Right ventricle myocardium superior (tissue), 1 donor: ENCODE results near the gene APOL3. TPM values are rescaled to one million over a fixed set of nuclear protein-coding genes. Genes with fewer than 3 reads are reported as not detected.
A peak's percentile ranks its signal among the peaks of the same experiment; 100 is the strongest.
"Not testable (repeated sequence)": the region's sequence is repeated elsewhere in the genome, so short reads cannot be mapped to it uniquely, and the experiment has no call there.

Source experiments
- ATAC-seq: fragments of 200-7000 bp; cut with Tn5 transposase; one replicate; pipeline ENCODE4 v1.9.1; 2020; ENCODE audit warnings: mild to moderate bottlenecking; ENCODE audit not compliant: poor library complexity
- DNase-seq: peaks from one replicate; pipeline ENCODE4 v3.0.0-alpha.2; 2020
- intact Hi-C: fragments of 100-400 bp; cut with DNase I; formaldehyde crosslinking; loops from one replicate; pipeline ENCODE4 v1.11.2; 2022
- long read RNA-seq: library from polyadenylated mRNA; unstranded; transcript quantifications from one replicate; pipeline ENCODE4 v2.0.0, GENCODE V29; 2021
- total RNA-seq: library from RNA; stranded (reverse); fragmentation: NEBNext Ultra II Directional; extraction: Animal tissue kit (Norgen Biotek cat#: 25700); gene quantifications from one replicate; pipeline ENCODE4 v1.2.1, GENCODE V29; 2021
- donor health status: DM: no; HTN: yes; CAD: no; lungs with severe emphysema.

APOL3 gene, protein sequence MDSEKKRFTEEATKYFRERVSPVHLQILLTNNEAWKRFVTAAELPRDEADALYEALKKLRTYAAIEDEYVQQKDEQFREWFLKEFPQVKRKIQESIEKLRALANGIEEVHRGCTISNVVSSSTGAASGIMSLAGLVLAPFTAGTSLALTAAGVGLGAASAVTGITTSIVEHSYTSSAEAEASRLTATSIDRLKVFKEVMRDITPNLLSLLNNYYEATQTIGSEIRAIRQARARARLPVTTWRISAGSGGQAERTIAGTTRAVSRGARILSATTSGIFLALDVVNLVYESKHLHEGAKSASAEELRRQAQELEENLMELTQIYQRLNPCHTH
- 25.5 TPM for total RNA-seq
- long read RNA-seq, transcript APOL3-205 (4 exons, 2,214 nt): major isoform, 8 of 14 reads
- long read RNA-seq, partial matches to known transcripts: 1 of 14 reads
- long read RNA-seq, other reads (novel, unspliced or antisense): 2 of 14 reads

DNA sequence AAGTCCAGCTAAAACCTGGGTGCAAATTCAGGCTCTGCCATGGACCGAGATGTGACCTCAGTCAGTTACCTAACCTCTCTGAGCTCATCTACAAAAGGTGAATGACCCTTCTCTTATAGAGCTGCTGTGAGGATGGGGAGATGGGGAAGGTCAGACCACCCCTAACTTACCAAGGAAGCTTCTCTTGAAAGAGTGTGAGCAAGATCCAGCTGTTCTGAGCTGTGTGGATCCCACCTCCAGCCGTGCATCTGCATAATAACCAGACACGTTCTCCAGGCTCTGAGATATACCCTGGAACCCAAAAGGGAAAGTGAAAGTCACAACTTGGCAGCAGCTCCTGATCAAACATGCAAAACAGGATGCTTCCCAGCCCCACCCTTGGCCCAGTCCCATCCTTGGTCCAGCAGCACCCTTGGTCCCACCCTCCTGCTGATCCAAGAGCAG is at the start of gene APOL3:
Gene APOL3, minus strand, starts transcription at position 257 of the 444 bp plus-strand sequence. CDS start 11,700 bp downstream, outside the sequence.
- ATAC-seq: peak; percentile 67
- DNase-seq: peak; percentile 87
- intact Hi-C loops: no loop called here

DNA sequence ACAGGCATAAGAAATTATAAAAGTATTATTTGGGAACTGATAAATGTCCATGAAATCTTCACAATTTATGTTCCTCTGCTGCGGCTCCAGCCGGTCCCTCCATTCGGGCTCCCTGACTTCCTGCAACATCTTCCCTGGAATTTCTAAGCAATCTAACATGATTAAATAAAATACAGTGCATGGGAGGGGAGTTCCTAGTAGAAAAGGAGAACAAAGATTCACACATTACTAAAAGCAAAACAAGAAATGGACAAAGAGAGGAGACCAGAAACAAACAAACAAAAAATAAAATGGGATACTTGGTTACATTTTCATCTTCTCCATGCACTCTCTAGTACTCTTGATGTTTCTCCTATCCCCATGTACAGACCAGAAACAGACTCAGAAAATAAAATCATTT is 49.7 kb upstream of the APOL3 start:
- DNase-seq (no peak), ATAC-seq (no peak)
- intact Hi-C loops: no loop called here

DNA sequence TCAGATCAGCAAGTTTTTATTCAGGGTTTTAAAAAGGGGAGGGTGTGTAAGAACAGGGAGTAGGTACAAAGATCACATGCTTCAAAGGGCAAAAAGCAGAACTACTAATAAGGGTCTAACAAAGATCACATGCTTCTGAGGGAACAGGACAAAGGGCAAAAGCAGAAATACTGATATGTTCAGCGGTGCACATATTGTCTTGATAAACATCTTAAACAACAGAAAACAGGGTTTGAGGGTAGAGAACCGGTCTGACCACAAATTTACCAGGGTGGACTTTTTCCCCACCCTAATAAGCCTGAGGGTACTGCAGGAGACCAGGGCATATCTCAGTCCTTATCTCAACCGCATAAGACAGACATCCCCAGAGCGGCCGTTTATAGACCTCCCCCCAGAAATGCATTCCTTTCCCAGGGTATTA is 48.9 kb upstream of the APOL3 start:
- intact Hi-C loops: not testable (repeated sequence)

DNA sequence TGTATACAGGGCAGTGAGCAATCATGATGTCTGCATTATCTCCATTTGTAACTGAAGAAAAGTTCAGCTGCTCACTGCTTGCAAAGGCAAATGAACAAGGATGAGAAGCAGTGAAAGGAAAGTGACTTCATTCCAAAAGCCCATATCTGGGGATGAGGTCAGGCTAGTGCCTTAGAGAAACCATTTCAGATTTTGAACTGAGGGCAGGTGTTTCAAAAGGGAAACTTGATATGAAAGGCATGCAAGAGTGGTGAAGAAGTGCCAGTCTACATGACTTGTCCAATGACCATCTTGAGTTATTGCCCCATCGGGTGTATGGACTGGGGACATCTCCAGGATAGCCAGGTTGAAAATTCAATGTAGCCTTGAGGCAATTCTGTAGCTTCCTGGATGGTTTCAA is 48.4 kb upstream of the APOL3 start:
- ATAC-seq (no peak), DNase-seq (no peak)
- intact Hi-C loops: no loop called here

More for the DNA sequence above, 48.9 kb upstream of the APOL3 start:
- DNase-seq, ATAC-seq: not testable (repeated sequence)

DNA sequence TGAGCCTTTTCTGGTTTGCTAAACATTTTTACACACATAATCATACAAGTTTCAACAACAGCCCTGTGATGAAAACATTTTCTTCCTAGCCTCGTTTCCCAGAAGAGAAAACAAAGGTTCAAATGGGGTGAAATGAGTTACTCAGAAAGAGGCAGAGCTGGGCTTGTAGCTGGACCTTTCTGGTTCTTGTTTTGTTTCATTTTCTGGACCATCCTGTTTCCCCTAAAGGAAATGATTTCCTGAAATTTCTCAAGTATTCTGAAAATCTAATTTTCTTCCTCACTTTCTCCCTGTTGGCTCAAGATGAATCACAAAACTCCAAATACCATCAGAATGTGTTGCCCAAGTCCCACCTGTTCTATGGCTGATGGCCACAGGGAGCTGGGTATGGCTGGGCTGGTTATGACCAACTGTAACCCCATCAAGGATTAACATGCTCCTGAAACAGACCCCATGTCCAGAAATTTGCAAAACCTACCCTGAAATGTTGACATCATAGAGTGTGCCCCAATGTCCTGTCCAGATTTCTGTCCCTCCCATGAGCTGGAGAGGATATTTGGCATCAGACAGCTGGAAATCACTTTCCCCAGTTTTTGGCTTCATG is 47.7 kb upstream of the APOL3 start:
- intact Hi-C loops: no loop called here
- ATAC-seq (peak; percentile 45), DNase-seq (no peak)

DNA sequence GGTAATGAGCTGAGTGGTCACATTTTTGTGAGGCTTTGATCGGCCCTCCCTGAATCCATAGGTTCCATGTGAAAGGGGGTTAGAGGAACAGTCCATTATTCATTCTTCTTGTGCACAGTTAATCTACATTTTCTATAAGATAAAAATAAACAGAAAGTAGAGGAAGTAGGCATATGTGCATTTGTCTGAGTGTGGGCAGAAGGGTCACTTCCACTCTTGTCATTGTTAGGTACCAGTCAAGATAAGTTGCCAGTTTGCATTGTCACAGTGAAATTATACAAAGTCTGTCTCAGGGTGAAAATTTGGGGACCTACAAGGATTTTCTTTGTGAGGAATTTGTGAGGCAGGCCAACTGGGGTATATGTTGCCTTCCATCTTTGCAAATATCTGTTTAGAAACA is 45.7 kb upstream of the APOL3 start:
- ATAC-seq (no peak), DNase-seq (no peak)
- intact Hi-C loops: no loop called here

DNA sequence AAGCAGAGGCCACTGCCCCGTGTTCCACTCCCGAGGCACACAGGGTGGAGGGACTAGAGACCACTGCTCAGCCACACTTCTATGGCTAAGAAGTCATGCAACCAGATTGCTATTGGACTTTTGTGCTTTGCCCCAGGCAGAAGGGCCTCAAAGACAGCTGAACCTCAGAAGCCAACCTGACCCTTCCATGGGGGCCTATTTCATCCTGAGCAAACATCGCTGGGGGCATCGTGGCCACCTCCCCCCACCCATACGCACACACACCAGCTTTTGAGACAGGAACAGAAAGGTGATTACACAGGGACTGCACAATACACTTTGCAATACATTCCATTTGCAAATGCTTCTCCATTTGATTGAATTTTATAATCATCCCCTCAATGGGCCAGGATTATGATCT is 45.0 kb upstream of the APOL3 start:
- intact Hi-C loops, DNase-seq, ATAC-seq: not testable (repeated sequence)

DNA sequence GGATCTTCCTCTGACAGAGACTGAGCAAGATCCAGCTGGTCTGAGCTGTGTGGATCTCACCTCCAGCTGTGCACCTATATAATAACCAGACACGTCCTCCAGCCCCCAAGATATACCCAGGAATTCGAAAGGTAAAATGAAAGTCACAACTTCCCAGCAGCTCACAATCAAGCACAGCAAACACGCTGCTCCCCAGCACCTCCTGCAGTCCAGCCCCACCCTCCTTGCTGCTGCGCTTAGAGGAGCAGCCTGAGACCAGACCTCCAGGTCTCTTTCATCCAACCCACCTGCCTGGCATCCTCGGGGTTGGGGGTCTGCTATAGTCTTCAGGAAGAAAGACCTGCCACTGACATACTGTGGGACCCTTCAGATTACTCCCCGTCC is 44.1 kb upstream of the APOL3 start:
- DNase-seq (no peak), ATAC-seq (no peak)
- intact Hi-C loops: no loop called here

DNA sequence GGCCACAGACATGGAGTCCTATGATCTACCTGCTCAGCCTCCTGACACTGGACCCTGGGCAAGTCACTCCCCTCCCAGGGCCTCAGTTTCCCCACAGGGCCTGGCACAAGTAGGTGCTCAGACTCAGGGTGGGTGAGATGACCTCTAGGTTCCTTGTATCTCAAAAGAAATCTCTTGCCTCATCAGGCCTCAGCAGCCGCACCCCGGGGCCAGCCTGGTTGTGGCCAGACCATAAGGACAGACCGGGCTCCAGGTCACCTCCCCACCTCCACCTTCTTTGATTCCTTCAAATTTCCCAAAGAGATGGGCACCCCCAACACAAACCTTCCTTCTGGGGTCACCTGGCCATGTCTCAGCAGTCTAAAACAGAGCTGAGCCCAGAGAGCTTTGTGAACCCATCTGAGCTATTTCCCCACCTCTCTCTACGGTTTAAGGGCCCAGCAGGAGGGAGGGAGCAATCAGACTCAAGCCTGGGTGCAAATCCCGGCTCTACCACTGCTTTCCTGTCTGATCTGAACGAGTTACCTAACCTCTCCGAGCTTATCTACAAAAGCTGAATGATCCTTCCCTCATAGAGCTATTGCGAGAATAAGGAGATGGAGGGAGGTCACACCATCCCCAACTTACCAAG is 43.6 kb upstream of the APOL3 start:
- DNase-seq (no peak), ATAC-seq (no peak)
- intact Hi-C loops: no loop called here

DNA sequence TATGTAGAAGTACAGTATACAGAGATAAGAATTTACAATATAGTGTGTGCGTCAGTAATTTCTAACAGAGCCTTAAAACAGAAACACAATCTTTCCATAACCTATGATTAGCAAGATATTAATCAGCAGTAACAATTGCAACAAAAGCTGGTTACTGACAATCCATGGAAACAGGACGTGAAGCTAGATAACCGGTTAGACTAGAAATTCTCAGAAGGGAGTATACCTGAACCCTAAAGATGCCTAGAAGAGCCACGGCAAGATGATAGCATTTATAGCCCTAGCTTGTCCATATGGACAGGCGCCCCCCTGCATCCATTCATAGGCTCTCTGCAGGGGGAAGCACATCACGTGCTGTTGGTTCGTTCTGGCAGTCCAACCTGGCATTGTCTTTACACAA is 42.9 kb upstream of the APOL3 start:
- intact Hi-C loops, ATAC-seq, DNase-seq: not testable (repeated sequence)

DNA sequence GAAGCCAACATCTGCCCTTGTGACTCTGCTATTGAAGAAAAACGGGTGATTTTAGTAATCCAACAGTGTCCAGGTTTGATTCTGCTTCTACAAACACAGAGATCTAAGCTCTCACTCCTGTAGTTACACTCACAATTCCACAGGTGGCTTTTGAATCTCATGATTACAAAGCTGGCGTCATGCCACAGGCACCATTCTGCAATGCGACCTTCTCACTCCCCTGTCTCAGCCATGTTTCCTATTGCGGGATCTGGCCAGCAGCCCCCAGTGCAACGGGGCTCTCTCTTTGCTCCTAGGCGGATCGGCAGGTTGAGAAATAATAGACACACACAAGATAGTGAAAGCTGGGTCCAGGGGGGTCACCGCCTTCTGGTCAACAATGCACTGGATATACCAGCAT is 42.4 kb upstream of the APOL3 start:
- ATAC-seq, intact Hi-C loops, DNase-seq: not testable (repeated sequence)

DNA sequence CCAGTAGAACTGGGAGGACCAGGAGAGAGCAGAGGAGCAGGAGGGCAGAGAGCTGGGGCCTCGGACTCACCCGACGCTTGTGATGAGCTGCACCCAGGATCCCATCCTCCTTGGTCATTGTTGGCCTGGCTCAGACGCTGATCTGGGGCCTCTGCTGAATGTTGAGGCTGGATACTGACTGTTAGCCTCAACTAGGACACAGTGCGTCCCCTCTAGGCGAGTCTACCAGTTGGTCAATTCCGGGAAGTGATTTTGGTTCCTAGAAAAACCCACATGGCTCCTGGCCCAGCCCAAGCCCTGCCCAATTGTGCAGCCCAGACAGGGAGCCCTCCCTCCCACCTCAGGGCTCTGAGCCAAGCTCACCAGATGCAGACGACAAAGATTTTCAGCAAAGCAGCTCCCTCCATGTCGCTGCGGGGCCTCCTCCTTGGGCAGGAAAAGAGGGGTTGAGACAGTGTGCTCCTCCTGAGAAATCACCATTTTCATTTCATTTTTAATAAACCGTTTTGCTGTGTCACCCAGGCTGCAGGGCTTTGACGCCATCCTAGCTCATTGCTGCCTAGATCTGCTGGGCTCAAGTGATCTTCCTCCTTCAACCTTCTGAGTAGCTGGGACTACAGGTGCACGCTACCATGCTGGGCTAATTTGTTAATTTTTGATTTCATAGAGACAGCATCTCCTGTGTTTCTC is 41.2 kb upstream of the APOL3 start, which contains the start of gene APOL4:
Gene APOL4, minus strand, starts transcription at position 180 of the 690 bp plus-strand sequence. Its CDS starts 75 bp downstream, at position 105.
- peak; percentile 83 for ATAC-seq
- peak; percentile 93 for DNase-seq
- intact Hi-C loops: no loop called here

DNA sequence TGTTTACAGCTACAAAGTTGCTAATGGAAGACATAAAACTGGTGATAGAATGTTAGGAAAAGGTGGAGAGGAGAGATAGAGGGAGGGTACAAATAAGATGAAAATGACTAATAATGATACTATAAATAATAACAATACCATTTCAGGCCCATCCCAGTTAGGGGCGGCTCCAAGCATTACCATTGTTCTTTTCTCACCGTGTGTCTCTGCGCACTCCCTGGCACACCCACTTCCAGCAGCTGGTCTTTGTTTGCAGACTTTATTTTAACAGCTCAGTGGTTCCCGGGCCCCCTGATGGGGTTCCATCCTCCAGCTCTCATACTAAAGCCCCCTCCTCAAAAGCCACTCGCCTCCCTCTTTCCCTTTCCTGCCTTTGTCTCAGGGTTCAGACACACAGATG is 40.5 kb upstream of the APOL3 start:
- peak; percentile 24 for ATAC-seq
- intact Hi-C loops, DNase-seq: not testable (repeated sequence)

DNA sequence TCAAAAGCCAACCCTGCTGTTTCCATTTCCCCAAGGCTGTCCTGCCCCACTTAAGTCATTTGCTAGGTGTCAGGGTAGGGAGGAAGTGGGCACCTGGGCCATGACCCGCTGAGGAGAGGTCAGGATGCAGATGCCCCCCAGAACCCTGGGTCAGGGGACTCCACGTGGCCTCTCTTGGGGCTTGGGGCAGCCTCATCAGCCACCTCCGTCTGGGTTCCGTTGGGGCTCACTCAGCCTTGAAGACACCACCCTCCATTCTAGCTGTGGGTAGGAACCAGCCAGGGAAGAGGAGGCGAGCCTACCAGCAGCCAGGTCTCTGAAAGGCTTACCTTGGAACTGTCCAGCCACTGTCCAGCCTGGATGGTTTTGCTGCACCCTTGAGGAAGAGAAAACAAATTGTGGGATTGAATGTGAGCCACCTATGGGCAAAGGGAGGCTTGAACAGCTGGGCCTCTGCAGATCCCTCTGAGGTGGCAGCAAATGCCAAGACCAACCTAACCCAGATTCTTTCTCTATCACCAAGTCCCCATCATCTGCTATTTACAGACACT is 38.5 kb upstream of the APOL3 start:
- intact Hi-C loops: loop anchor here (5.0 kb wide), 2 partner anchors 38 to 78 kb away; partner anchors contain the start of gene APOL2
- no peak for ATAC-seq

DNA sequence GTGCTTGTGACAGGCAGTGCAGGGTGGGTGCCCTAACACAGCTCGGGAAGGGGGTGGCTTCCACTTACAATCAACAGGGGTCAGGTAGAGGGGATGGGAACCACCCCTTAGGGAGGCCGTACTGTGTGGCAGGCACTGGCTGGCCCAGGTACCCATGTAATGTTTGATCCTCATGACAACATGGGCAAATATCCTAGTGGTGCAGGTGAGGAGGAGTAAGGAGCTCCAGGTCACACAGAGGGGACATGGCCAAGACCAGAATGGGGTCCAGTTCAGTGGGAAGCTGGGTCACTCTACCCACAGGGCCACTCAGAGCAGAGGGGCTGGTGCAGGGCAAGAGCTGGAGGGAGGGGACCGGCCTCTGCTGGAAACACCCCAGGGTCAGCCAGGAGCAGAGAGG is 38.0 kb upstream of the APOL3 start:
- intact Hi-C loops: loop anchor here (5.0 kb wide), 2 partner anchors 39 to 79 kb away; partner anchors contain the start of gene APOL2
- DNase-seq: no peak

More for the DNA sequence above, 38.5 kb upstream of the APOL3 start:
- no peak for DNase-seq

DNA sequence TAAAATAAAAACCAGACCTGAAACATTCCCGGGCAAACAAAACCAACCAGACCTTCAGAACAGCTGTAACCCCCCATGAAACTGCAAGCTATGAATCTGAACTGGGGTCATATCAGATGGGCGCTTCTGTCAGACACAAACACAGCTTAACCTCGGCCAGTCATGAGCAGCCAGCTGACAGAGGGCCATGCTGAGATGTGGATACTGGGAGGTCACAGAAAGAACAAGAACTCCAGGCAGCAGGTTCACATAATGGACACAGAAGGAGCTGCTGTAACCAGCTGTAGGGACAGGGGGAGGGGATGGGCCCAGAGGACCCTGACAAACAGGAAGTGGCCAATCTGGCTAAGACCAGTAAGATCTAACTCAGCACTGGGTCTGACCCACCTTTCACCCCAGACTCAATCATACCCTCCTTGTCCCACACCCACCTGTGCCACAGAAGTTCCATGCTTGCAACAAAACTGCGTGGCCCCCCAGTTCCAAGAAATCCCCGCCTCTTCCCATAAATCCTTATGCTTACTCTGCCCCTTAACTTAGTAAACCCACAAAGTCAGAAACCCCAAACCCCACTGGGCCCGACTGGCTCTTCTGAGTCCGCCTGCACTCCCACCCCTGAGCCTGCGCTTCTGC is 37.1 kb upstream of the APOL3 start:
- intact Hi-C loops: loop anchor here (5.0 kb wide), 2 partner anchors 40 to 80 kb away; partner anchors contain the start of gene APOL2
- ATAC-seq (peak; percentile 22), DNase-seq (peak; percentile 61)

More for the DNA sequence above, 38.0 kb upstream of the APOL3 start:
- no peak for ATAC-seq

DNA sequence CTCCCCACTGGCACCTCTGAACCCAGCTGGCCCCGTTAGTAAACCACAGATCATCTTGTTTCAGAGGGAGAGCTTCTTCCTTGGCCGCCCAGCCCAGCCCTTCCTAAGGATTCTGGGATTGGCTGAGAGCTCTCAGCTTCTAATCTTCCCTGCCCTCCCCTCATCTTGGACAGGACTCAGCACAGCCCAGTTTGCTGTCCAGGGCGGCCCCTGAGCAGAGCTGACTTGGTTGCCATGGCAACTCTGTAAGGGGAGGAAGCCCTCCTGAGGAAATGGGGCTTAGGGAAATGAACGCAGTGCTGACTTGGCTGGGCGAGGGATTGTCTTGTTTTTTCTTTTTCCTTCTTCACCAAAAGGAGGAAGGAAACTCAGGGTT is 36.5 kb upstream of the APOL3 start:
- peak; percentile 74 for DNase-seq
- ATAC-seq: peak; percentile 65
- intact Hi-C loops: loop anchor here (5.0 kb wide), 2 partner anchors 40 to 80 kb away; partner anchors contain the start of gene APOL2
